ENCODE measurements around the gene PREX1.

Gene PREX1

GRCh38 chr20:48698507-48699267 is 129.1 kb downstream of the PREX1 start:
- no peak for DNase-seq (ENCODE audit: low read depth)

GRCh38 chr20:48697845-48698491 is 129.8 kb downstream of the PREX1 start:
- no peak for DNase-seq (ENCODE audit: low read depth)

- no peak for DNase-seq (ENCODE audit: low read depth)
These were observed 131.1 kb downstream of the PREX1 start for GRCh38 chr20:48696671-48697070.

GRCh38 chr20:48695738-48696137 is 132.1 kb downstream of the PREX1 start:
- DNase-seq (ENCODE audit: low read depth): no peak

GRCh38 chr20:48695255-48695654 is 132.5 kb downstream of the PREX1 start:
- no peak for DNase-seq (ENCODE audit: low read depth)

GRCh38 chr20:48694381-48694865 is 133.4 kb downstream of the PREX1 start:
- no peak for DNase-seq (ENCODE audit: low read depth)

- no peak for DNase-seq (ENCODE audit: low read depth)
These were observed 136.3 kb downstream of the PREX1 start for GRCh38 chr20:48691523-48691922.

- no peak for DNase-seq (ENCODE audit: low read depth)
These were observed 136.9 kb downstream of the PREX1 start for GRCh38 chr20:48690888-48691287.

- no peak for DNase-seq (ENCODE audit: low read depth)
These were observed 137.8 kb downstream of the PREX1 start for GRCh38 chr20:48689874-48690571.

GRCh38 chr20:48689388-48689787 is 138.4 kb downstream of the PREX1 start:
- no peak for DNase-seq (ENCODE audit: low read depth)

GRCh38 chr20:48688579-48688978 is 139.2 kb downstream of the PREX1 start:
- DNase-seq (ENCODE audit: low read depth): no peak

- no peak for DNase-seq (ENCODE audit: low read depth)
These were observed 140.5 kb downstream of the PREX1 start for GRCh38 chr20:48687117-48687800.

GRCh38 chr20:48686238-48687116 is 141.3 kb downstream of the PREX1 start:
- no peak for DNase-seq (ENCODE audit: low read depth)

GRCh38 chr20:48685300-48685699 is 142.5 kb downstream of the PREX1 start:
- no peak for DNase-seq (ENCODE audit: low read depth)

- DNase-seq (ENCODE audit: low read depth): no peak
These were observed 143.2 kb downstream of the PREX1 start for GRCh38 chr20:48684501-48685041.

GRCh38 chr20:48683467-48684175 is 144.2 kb downstream of the PREX1 start:
- no peak for DNase-seq (ENCODE audit: low read depth)

GRCh38 chr20:48682529-48683363 is 145.1 kb downstream of the PREX1 start:
- DNase-seq (ENCODE audit: low read depth): no peak

- no peak for DNase-seq (ENCODE audit: low read depth)
These were observed 145.8 kb downstream of the PREX1 start for GRCh38 chr20:48681873-48682426.

- DNase-seq (ENCODE audit: low read depth): no peak
These were observed 146.5 kb downstream of the PREX1 start for GRCh38 chr20:48681201-48681872.
